Keratinocyte (primary cell): ENCODE measurements around the gene GNAS-AS1. TPM values are rescaled to one million over a fixed set of nuclear protein-coding genes. Genes with fewer than 3 reads are reported as not detected.
A peak's percentile ranks its signal among the peaks of the same experiment; 100 is the strongest.

Source experiments
- DNase-seq: peaks from one replicate; pipeline ENCODE4 v3.0.0-alpha.2; 2011; ENCODE audit warnings: low read depth, missing footprints, low spot score
- FAIRE-seq: peaks from 2 replicates; lab custom pipeline; 2011; peaks lifted over from hg19 to GRCh38; lab: Jason Lieb, UNC
- H2AFZ ChIP-seq: 2 replicates; pipeline ENCODE4 v1.6.0; 2012; ENCODE audit warnings: low read length, control low read depth, inconsistent platforms; ENCODE audit not compliant: control insufficient read depth
- H3K27ac ChIP-seq: 2 replicates; pipeline ENCODE4 v1.5.1; 2011; ENCODE audit warnings: low read length; ENCODE audit not compliant: control insufficient read depth, insufficient read depth
- H3K27me3 ChIP-seq: 3 replicates; pipeline ENCODE4 v1.6.0; 2011; ENCODE audit warnings: low read length; ENCODE audit not compliant: control insufficient read depth, insufficient read depth; ENCODE audit errors: extremely low read depth
- H3K36me3 ChIP-seq, 2 experiments: 2 replicates in 1 of 2; 3 replicates in 1 of 2; pipeline ENCODE4 v1.5.1; 2011; ENCODE audit warnings: low read length in 2 of 2, mild to moderate bottlenecking in 1 of 2; ENCODE audit not compliant: control insufficient read depth in 2 of 2, insufficient read depth in 2 of 2; ENCODE audit errors: extremely low read depth in 1 of 2
- H3K4me1 ChIP-seq: 3 replicates; pipeline ENCODE4 v1.5.1; 2011; ENCODE audit warnings: low read length; ENCODE audit not compliant: control insufficient read depth, insufficient read depth; ENCODE audit errors: extremely low read depth
- H3K4me2 ChIP-seq: 3 replicates; pipeline ENCODE4 v1.6.0; 2011; ENCODE audit warnings: low read depth, low read length; ENCODE audit not compliant: control insufficient read depth, insufficient read depth; ENCODE audit errors: extremely low read depth
- H3K4me3 ChIP-seq, 3 experiments: fragments of 200-600 bp in 1 of 3; sonication (generic) in 1 of 3; 2 replicates in 2 of 3; 3 replicates in 1 of 3; pipeline ENCODE4 v1.5.1; 2011 to 2016; ENCODE audit warnings: low read length in 3 of 3, mild to moderate bottlenecking in 3 of 3, control low read depth in 2 of 3, inconsistent platforms in 1 of 3, low read depth in 1 of 3, mixed read lengths in 1 of 3, mixed run types in 1 of 3, moderate library complexity in 1 of 3; ENCODE audit not compliant: control insufficient read depth in 2 of 3, insufficient read depth in 2 of 3; ENCODE audit errors: extremely low read depth in 1 of 3
- H3K79me2 ChIP-seq: 2 replicates; pipeline ENCODE4 v1.6.0; 2012; ENCODE audit warnings: low read length; ENCODE audit not compliant: control insufficient read depth, insufficient read depth
- H3K9ac ChIP-seq: 3 replicates; pipeline ENCODE4 v1.6.0; 2011; ENCODE audit warnings: low read length; ENCODE audit not compliant: control insufficient read depth, insufficient read depth; ENCODE audit errors: extremely low read depth
- H3K9me1 ChIP-seq: 3 replicates; pipeline ENCODE4 v1.6.0; 2011; ENCODE audit warnings: low read length; ENCODE audit not compliant: control insufficient read depth, insufficient read depth; ENCODE audit errors: extremely low read depth
- H3K9me3 ChIP-seq: 2 replicates; pipeline ENCODE4 v1.5.1; 2012; ENCODE audit warnings: low read depth, low read length; ENCODE audit not compliant: control insufficient read depth
- H4K20me1 ChIP-seq: 3 replicates; pipeline ENCODE4 v1.6.0; 2011; ENCODE audit warnings: low read length; ENCODE audit not compliant: control insufficient read depth, insufficient read depth; ENCODE audit errors: extremely low read depth
- EZH2 ChIP-seq: IDR thresholded peaks from one replicate; pipeline ENCODE4 v1.6.1; 2012; ENCODE audit warnings: inconsistent platforms, mild to moderate bottlenecking, low read length, moderate library complexity
- dilution Hi-C: fragments of 300-500 bp; cut with MboI; formaldehyde crosslinking; loops from one replicate; pipeline ENCODE4 v1.7.0; 2020; ENCODE audit warnings: low sequenced_read_pairs; ENCODE audit not compliant: extremely low pct_ligation_motif_present
- polyA plus RNA-seq, 5 experiments: library from polyadenylated mRNA; depleted of rRNA in 3 of 5; stranded (reverse) in 3 of 5; stranded (forward) in 1 of 5; unstranded in 1 of 5; fragments of >200 nt; gene quantifications; 1 replicate in 1 of 5; 2 replicates in 3 of 5; 3 replicates in 1 of 5; pipeline versions ENCODE4 v1.2.1 to v1.2.3, GENCODE V29; 2011 to 2012; ENCODE audit warnings: missing spikeins in 2 of 5, low read depth in 1 of 5, low replicate concordance in 1 of 5
- TF ChIP-seq, protein P1 (sequence below), 3 experiments: IDR thresholded peaks in 1 of 3; conservative IDR thresholded peaks in 1 of 3; optimal IDR thresholded peaks in 1 of 3; 2 replicates in 2 of 3; 3 replicates in 1 of 3; pipeline versions ENCODE3 to v1.5.1; 2011; ENCODE audit warnings: low read length in 3 of 3, mild to moderate bottlenecking in 3 of 3, moderate library complexity in 2 of 3, control low read depth in 1 of 3, inconsistent platforms in 1 of 3; ENCODE audit not compliant: insufficient read depth in 2 of 3; ENCODE audit errors: extremely low read depth in 1 of 3

GNAS-AS1 gene
- polyA plus RNA-seq, 1 donor (not counting 4 experiments of a cell fraction or from before 2014, with no cell fraction given) = 0.31 TPM

DNA sequence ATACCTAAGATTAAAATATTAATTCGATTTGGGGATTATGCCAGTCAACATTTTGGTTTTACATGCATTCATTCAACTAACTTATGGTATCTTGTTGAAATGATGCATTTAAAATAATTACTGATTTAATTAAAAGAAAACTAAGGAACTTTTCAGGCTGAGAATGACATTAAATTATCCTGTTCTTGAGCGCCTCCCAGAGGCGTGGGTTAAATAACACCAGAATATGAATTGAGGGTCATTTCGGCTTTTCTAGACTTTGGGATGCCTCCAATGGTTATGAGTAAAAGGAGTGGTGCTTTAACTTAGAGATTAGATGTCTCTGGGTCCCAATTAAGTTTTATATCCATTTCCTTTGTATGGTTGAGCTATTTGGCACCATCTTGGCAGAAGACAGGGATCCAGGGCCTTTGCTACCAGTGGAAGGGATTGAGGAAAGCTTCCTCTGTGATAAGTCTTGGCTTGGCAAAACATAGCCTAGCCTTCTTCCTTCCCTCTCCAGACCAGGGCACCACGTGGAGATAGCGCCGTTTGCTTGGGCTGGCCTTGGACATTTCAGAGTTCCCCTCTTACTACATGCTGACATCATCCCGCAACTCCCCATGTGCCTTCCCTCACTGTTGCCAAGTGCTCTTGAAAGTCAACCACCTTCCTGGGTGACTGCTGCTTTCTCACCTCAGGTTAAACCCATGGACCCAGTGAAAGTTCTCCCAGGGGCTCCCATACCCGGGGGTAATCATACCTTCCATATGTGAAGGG is 30.5 kb upstream of the GNAS-AS1 start:
- no peak for FAIRE-seq
- H3K79me2 ChIP-seq = no peaks in the 10 kb centered on the region
- dilution Hi-C loops = no loop called here
- TF ChIP-seq EZH2 = no peak
- TF ChIP-seq, protein P1, sequence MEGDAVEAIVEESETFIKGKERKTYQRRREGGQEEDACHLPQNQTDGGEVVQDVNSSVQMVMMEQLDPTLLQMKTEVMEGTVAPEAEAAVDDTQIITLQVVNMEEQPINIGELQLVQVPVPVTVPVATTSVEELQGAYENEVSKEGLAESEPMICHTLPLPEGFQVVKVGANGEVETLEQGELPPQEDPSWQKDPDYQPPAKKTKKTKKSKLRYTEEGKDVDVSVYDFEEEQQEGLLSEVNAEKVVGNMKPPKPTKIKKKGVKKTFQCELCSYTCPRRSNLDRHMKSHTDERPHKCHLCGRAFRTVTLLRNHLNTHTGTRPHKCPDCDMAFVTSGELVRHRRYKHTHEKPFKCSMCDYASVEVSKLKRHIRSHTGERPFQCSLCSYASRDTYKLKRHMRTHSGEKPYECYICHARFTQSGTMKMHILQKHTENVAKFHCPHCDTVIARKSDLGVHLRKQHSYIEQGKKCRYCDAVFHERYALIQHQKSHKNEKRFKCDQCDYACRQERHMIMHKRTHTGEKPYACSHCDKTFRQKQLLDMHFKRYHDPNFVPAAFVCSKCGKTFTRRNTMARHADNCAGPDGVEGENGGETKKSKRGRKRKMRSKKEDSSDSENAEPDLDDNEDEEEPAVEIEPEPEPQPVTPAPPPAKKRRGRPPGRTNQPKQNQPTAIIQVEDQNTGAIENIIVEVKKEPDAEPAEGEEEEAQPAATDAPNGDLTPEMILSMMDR (optimal IDR thresholded peaks at IDR 0.05 in 1 of 3, IDR thresholded peaks at IDR 0.05 in 1 of 3, conservative IDR thresholded peaks at IDR 0.05 in 1 of 3; ENCODE audit: extremely low read depth in 1 of 3, insufficient read depth in 2 of 3, low read length in 3 of 3) = peak in 2 of 3 experiments; percentile 10 to 25
- no peaks in the 10 kb centered on the region for H3K36me3 ChIP-seq
- no peak overlapping the region for H3K4me2 ChIP-seq
- H3K4me3 ChIP-seq = no peak overlapping the region
- H2AFZ ChIP-seq = no peak overlapping the region
- no peak overlapping the region for H3K27ac ChIP-seq
- H4K20me1 ChIP-seq = no peaks in the 10 kb centered on the region
- H3K4me1 ChIP-seq = no peaks in the 10 kb centered on the region
- no peaks in the 10 kb centered on the region for H3K9me3 ChIP-seq
- no peak overlapping the region for H3K9ac ChIP-seq
- no peak for DNase-seq
- peaks cover 10% of the 10 kb centered on the region for H3K27me3 ChIP-seq
- H3K9me1 ChIP-seq = no peaks in the 10 kb centered on the region

DNA sequence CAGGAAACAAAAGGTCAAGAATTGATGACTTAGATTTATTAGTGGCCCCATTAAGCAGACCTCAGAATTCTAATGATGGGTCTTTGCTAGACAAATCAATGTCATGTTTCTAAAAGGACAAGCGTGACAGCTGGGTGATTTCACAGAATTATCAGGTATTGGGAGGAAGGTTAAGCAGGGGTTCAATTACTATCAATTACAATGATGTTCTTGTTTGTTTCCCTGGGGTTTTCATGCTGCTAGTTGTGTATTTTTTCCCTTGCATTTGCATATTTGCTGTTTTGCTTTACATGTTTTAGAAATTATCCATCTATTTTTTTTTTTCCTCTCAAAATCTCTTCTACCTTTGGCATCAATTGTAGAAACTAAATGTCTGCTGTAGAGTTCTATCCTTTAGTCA is 29.7 kb upstream of the GNAS-AS1 start:
- Histone ChIP-seq H3K9ac (no peak overlapping the region), H3K4me1 (no peaks in the 10 kb centered on the region), H3K9me1 (no peaks in the 10 kb centered on the region), H3K27ac (no peak overlapping the region), H3K27me3 (peaks cover 10% of the 10 kb centered on the region), H3K36me3 (no peaks in the 10 kb centered on the region), H3K79me2 (no peaks in the 10 kb centered on the region), H3K9me3 (no peaks in the 10 kb centered on the region), H3K4me3 (no peak overlapping the region), H3K4me2 (no peak overlapping the region), H4K20me1 (no peaks in the 10 kb centered on the region), H2AFZ (no peak overlapping the region)
- FAIRE-seq (no peak), DNase-seq (no peak)
- dilution Hi-C loops = no loop called here
- TF ChIP-seq, protein P1 (optimal IDR thresholded peaks at IDR 0.05 in 1 of 3, IDR thresholded peaks at IDR 0.05 in 1 of 3, conservative IDR thresholded peaks at IDR 0.05 in 1 of 3; ENCODE audit: extremely low read depth in 1 of 3, insufficient read depth in 2 of 3, low read length in 3 of 3) = no peak
- TF ChIP-seq EZH2 = no peak
